H1 (cell line): Measurements from ENCODE around the gene TSGA10IP. TPM values are rescaled to one million over a fixed set of nuclear protein-coding genes. Genes with fewer than 3 reads are reported as not detected.

Experiments
- CTCF ChIA-PET: fragments of 300-600 bp; sonication (Branson Sonifier 250); formaldehyde crosslinking; loops from one replicate; lab custom pipeline; 2021; ENCODE audit not compliant: partially characterized antibody; lab: Charles Lee
- POLR2A ChIA-PET: fragments of 300-600 bp; sonication (Branson Sonifier 250); formaldehyde crosslinking; loops from one replicate; lab custom pipeline; 2021; ENCODE audit warnings: inconsistent platforms; ENCODE audit not compliant: partially characterized antibody; lab: Charles Lee
- DNase-seq, 2 experiments: peaks; one replicate each; pipeline versions ENCODE4 v3.0.0 to v3.0.0-alpha.2; 2010 to 2022; ENCODE audit warnings: low spot score in 2 of 2, low read depth in 1 of 2, mixed read lengths in 1 of 2
- FAIRE-seq: peaks from 2 replicates; lab custom pipeline; 2011; peaks lifted over from hg19 to GRCh38; lab: Jason Lieb, UNC
- H2AFZ ChIP-seq: 2 replicates; pipeline ENCODE4 v1.8.1; 2012; ENCODE audit warnings: low read length, inconsistent platforms
- H2AK5ac ChIP-seq: 2 replicates; pipeline ENCODE4 v1.6.1; 2013; ENCODE audit warnings: low read depth, low read length
- H2BK120ac ChIP-seq: replicated peaks from 2 replicates; pipeline ENCODE3; 2013; ENCODE audit warnings: low read depth, low read length, inconsistent platforms
- H2BK12ac ChIP-seq: 2 replicates; pipeline ENCODE4 v1.6.1; 2013; ENCODE audit warnings: low read depth, low read length
- H2BK15ac ChIP-seq: 2 replicates; pipeline ENCODE4 v1.6.1; 2013; ENCODE audit warnings: low read length
- H2BK20ac ChIP-seq: 2 replicates; pipeline ENCODE4 v1.6.1; 2013; ENCODE audit warnings: low read length
- H2BK5ac ChIP-seq: 2 replicates; pipeline ENCODE4 v1.6.1; 2013; ENCODE audit warnings: low read depth, low read length
- H3K14ac ChIP-seq: 2 replicates; pipeline ENCODE4 v1.6.1; 2013; ENCODE audit warnings: inconsistent platforms; ENCODE audit not compliant: insufficient read length
- H3K18ac ChIP-seq: 2 replicates; pipeline ENCODE4 v1.6.1; 2013; ENCODE audit warnings: low read length; ENCODE audit errors: extremely low read depth
- H3K23ac ChIP-seq: 2 replicates; pipeline ENCODE4 v1.6.1; 2013; ENCODE audit warnings: inconsistent platforms; ENCODE audit not compliant: insufficient read length
- H3K23me2 ChIP-seq: 2 replicates; pipeline ENCODE4 v1.6.1; 2013; ENCODE audit warnings: low read depth, low read length
- H3K27ac ChIP-seq: 2 replicates; pipeline ENCODE4 v1.6.1; 2011; ENCODE audit warnings: low read depth, low read length, inconsistent platforms
- H3K27me3 ChIP-seq, 4 experiments: replicated peaks in 1 of 4; 1 replicate in 1 of 4; 2 replicates in 3 of 4; pipeline versions ENCODE4 v1.6.1 to v1.8.1; 2011 to 2013; ENCODE audit warnings: low read length in 3 of 4, mild to moderate bottlenecking in 3 of 4, inconsistent platforms in 2 of 4, mixed read lengths in 2 of 4, moderate library complexity in 1 of 4; ENCODE audit not compliant: control insufficient read depth in 3 of 4, insufficient read depth in 3 of 4; ENCODE audit errors: extremely low read depth in 1 of 4
- H3K36me3 ChIP-seq, 4 experiments: 2 replicates each; pipeline versions ENCODE4 v1.6.1 to v1.8.1; 2011 to 2013; ENCODE audit warnings: mild to moderate bottlenecking in 4 of 4, low read length in 3 of 4, moderate library complexity in 2 of 4, control low read depth in 1 of 4, inconsistent platforms in 1 of 4; ENCODE audit not compliant: insufficient read depth in 4 of 4, control insufficient read depth in 2 of 4
- H3K4ac ChIP-seq: replicated peaks from 2 replicates; pipeline ENCODE3; 2013; ENCODE audit warnings: low read length, low read depth, mixed read lengths, inconsistent platforms; ENCODE audit not compliant: insufficient read length
- H3K4me1 ChIP-seq, 4 experiments: replicated peaks in 1 of 4; 1 replicate in 1 of 4; 2 replicates in 3 of 4; pipeline versions ENCODE4 v1.6.1 to v1.8.1; 2011 to 2013; ENCODE audit warnings: low read length in 3 of 4, inconsistent platforms in 2 of 4, mixed read lengths in 1 of 4; ENCODE audit not compliant: insufficient read depth in 4 of 4, control insufficient read depth in 3 of 4
- H3K4me2 ChIP-seq, 2 experiments: 2 replicates each; pipeline versions ENCODE4 v1.6.1 to v1.8.1; 2011 to 2013; ENCODE audit warnings: low read depth in 2 of 2, low read length in 2 of 2, control low read depth in 1 of 2, inconsistent platforms in 1 of 2, mild to moderate bottlenecking in 1 of 2; ENCODE audit not compliant: insufficient read depth in 1 of 2
- H3K4me3 ChIP-seq, 4 experiments: fragments of 200-600, 300-600 bp in 1 of 4; sonication (generic), shearing (Covaris generic), sonication (Bioruptor Twin) in 1 of 4; 2 replicates each; pipeline versions ENCODE4 v1.5.1 to v1.8.1; 2011 to 2016; ENCODE audit warnings: low read length in 4 of 4, low read depth in 3 of 4, control low read depth in 2 of 4, inconsistent platforms in 2 of 4, mild to moderate bottlenecking in 2 of 4, mixed read lengths in 1 of 4, moderate library complexity in 1 of 4; ENCODE audit not compliant: insufficient read depth in 2 of 4; ENCODE audit errors: extremely low read depth in 1 of 4
- H3K56ac ChIP-seq: replicated peaks from 2 replicates; pipeline ENCODE3; 2013; ENCODE audit warnings: low read depth, mild to moderate bottlenecking, mixed read lengths, low read length, inconsistent platforms; ENCODE audit not compliant: insufficient read length
- H3K79me1 ChIP-seq: 2 replicates; pipeline ENCODE4 v1.6.1; 2013; ENCODE audit warnings: low read depth, low read length, control low read depth
- H3K79me2 ChIP-seq, 2 experiments: 2 replicates each; pipeline versions ENCODE4 v1.6.1 to v1.8.1; 2012 to 2013; ENCODE audit warnings: low read length in 2 of 2, mild to moderate bottlenecking in 2 of 2, inconsistent platforms in 1 of 2; ENCODE audit not compliant: insufficient read depth in 2 of 2, control insufficient read depth in 1 of 2
- H3K9ac ChIP-seq, 4 experiments: replicated peaks in 1 of 4; 1 replicate in 1 of 4; 2 replicates in 3 of 4; pipeline versions ENCODE4 v1.6.1 to v1.8.1; 2011 to 2013; ENCODE audit warnings: low read depth in 3 of 4, low read length in 3 of 4, control low read depth in 2 of 4, mild to moderate bottlenecking in 2 of 4, moderate library complexity in 2 of 4, inconsistent platforms in 1 of 4; ENCODE audit errors: extremely low read depth in 1 of 4
- H3K9me3 ChIP-seq, 2 experiments: 2 replicates each; pipeline versions ENCODE4 v1.6.1 to v1.8.1; 2012 to 2013; ENCODE audit warnings: mild to moderate bottlenecking in 2 of 2, moderate library complexity in 2 of 2, control low read depth in 1 of 2, inconsistent platforms in 1 of 2, low read depth in 1 of 2, low read length in 1 of 2, mixed read lengths in 1 of 2; ENCODE audit not compliant: insufficient read depth in 2 of 2
- H4K20me1 ChIP-seq, 2 experiments: replicated peaks in 1 of 2; 2 replicates each; pipeline versions ENCODE3 to v1.8.1; 2011 to 2013; ENCODE audit warnings: inconsistent platforms in 2 of 2, low read length in 2 of 2, mild to moderate bottlenecking in 1 of 2; ENCODE audit not compliant: insufficient read depth in 2 of 2, control insufficient read depth in 1 of 2
- H4K5ac ChIP-seq: 2 replicates; pipeline ENCODE4 v1.6.1; 2013; ENCODE audit warnings: low read length, low read depth, mixed read lengths, inconsistent platforms; ENCODE audit not compliant: insufficient read length
- H4K8ac ChIP-seq: 2 replicates; pipeline ENCODE4 v1.8.0; 2013; ENCODE audit warnings: mild to moderate bottlenecking, moderate library complexity, low read length, inconsistent platforms; ENCODE audit not compliant: insufficient read depth; ENCODE audit errors: extremely low read depth
- H4K91ac ChIP-seq: replicated peaks from 2 replicates; pipeline ENCODE3; 2013; ENCODE audit warnings: low read length, mixed read lengths, inconsistent platforms; ENCODE audit not compliant: insufficient read length
- CREB1 ChIP-seq: IDR thresholded peaks from 2 replicates; pipeline ENCODE4 v1.6.1; 2012; ENCODE audit warnings: inconsistent platforms
- CTBP2 ChIP-seq: IDR thresholded peaks from 2 replicates; pipeline ENCODE4 v1.7.0; 2011; ENCODE audit warnings: borderline replicate concordance, mild to moderate bottlenecking, moderate library complexity, mixed read lengths, low read length; ENCODE audit not compliant: insufficient read depth, insufficient read length
- EZH2 ChIP-seq: fragments of 200-600 bp; sonication (generic); IDR thresholded peaks from 2 replicates; pipeline ENCODE4 v1.7.1; 2012; ENCODE audit warnings: low read depth, mild to moderate bottlenecking, moderate library complexity, low read length, inconsistent platforms; ENCODE audit not compliant: severe bottlenecking
- FOSL1 ChIP-seq: IDR thresholded peaks from 2 replicates; pipeline ENCODE4 v1.6.1; 2011; ENCODE audit warnings: mild to moderate bottlenecking, low read depth, low read length, moderate library complexity; ENCODE audit not compliant: insufficient read depth
- JUND ChIP-seq: IDR thresholded peaks from 2 replicates; pipeline ENCODE4 v1.6.1; 2011; ENCODE audit warnings: mild to moderate bottlenecking, improper control_type of control experiment, low read length
- KDM1A ChIP-seq: fragments of 200-600, 300-600 bp; sonication (generic); IDR thresholded peaks from 2 replicates; pipeline ENCODE4 v1.7.1; 2016; ENCODE audit warnings: mild to moderate bottlenecking, low read length, borderline replicate concordance
- NRF1 ChIP-seq: IDR thresholded peaks from 2 replicates; pipeline ENCODE4 v1.6.1; 2011; ENCODE audit warnings: mild to moderate bottlenecking, low read depth, low read length, improper control_type of control experiment
- RBBP5 ChIP-seq: IDR thresholded peaks from 2 replicates; pipeline ENCODE4 v1.7.1; 2012; ENCODE audit warnings: low read depth, mild to moderate bottlenecking, inconsistent platforms, low read length, moderate library complexity, borderline replicate concordance
- SAP30 ChIP-seq: fragments of 300-600 bp; sonication (generic); IDR thresholded peaks from 2 replicates; pipeline ENCODE4 v1.7.1; 2012; ENCODE audit warnings: low read length, moderate library complexity, mild to moderate bottlenecking, inconsistent platforms; ENCODE audit not compliant: insufficient read depth, insufficient replicate concordance
- SUZ12 ChIP-seq: fragments of 200-600 bp; sonication (generic); IDR thresholded peaks from 2 replicates; pipeline ENCODE4 v1.6.1; 2012; ENCODE audit warnings: mild to moderate bottlenecking, inconsistent platforms, low read length, moderate library complexity, mixed read lengths
- TEAD4 ChIP-seq: IDR thresholded peaks from 2 replicates; pipeline ENCODE4 v1.6.1; 2012; ENCODE audit warnings: low read depth, low read length, inconsistent platforms, mixed read lengths
- WGBS, 2 experiments: shearing (Covaris generic) in 1 of 2; methylation state at CpG; one replicate each; pipeline versions ENCODE4 v1.1.6 to v1.1.7; 2013 to 2015; ENCODE audit warnings: low lambda C conversion rate in 2 of 2, mixed read lengths in 2 of 2, inconsistent platforms in 1 of 2, low coverage in 1 of 2, missing lambda C conversion rate in 1 of 2; ENCODE audit not compliant: insufficient replicate concordance in 2 of 2, insufficient coverage in 1 of 2, insufficient read length in 1 of 2; ENCODE audit errors: extremely low coverage in 1 of 2, missing lambda C conversion rate in 1 of 2; 5-methylcytosine and 5-hydroxymethylcytosine counted together
- polyA plus RNA-seq, 7 experiments: library from polyadenylated mRNA; depleted of rRNA in 3 of 7; stranded (reverse) in 5 of 7; unstranded in 2 of 7; fragments of >200 nt in 5 of 7; fragments of 200-250 nt in 2 of 7; gene quantifications; 1 replicate in 5 of 7; 2 replicates in 1 of 7; 4 replicates in 1 of 7; pipeline versions ENCODE4 v1.2.1 to v1.2.3, GENCODE V29; 2011 to 2013; ENCODE audit warnings: missing spikeins in 2 of 7, mixed read lengths in 2 of 7
- total RNA-seq: library from RNA; stranded (reverse); fragmentation: NEBNext Ultra II Directional; extraction: Animal tissue kit (Norgen Biotek cat#: 25700); gene quantifications from 2 replicates; pipeline ENCODE4 v1.2.1, GENCODE V29; 2021
- TF ChIP-seq, protein P1 (sequence below): IDR thresholded peaks from 2 replicates; pipeline ENCODE4 v1.6.1; 2011; ENCODE audit warnings: low read depth, mild to moderate bottlenecking, low read length; ENCODE audit not compliant: insufficient read depth

The TSGA10IP gene
- total and polyA plus RNA-seq, 2 of the 8 experiments (the other 6 are each of a cell fraction or from before 2014, with no cell fraction given) = 1.9 to 6.0 TPM

DNA sequence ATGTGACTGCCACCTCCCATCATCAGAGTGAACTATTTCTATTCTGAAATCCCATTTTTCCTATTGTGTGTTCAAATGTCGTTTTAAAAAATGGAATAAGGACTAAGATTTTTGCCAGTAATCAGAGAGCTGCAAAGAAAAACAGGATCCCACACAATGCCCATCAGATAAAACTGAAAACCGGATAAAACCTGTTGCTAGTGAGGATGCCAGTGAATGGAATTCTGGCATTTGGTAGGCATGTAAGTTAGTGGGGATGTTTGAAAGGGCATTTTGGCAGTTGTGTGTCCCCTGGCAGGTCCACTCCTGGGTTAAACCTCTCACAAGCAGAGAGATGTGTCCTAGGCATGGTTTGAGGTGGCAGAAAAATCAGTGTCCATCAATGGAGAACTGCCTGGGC, 19.9 kb upstream of the TSGA10IP start:
- H2AFZ ChIP-seq = no peak overlapping the region
- no peak overlapping the region for H2BK20ac ChIP-seq
- H2BK120ac ChIP-seq = no peak overlapping the region
- CTCF ChIA-PET = interaction anchor here (0.6 to 1.3 kb wide), 5 partner anchors 24 to 98 kb away, joined by 3 read pairs; partner anchors contain the start of gene CCDC85B
- H3K56ac ChIP-seq = no peak overlapping the region
- H3K18ac ChIP-seq = no peak overlapping the region
- no peak overlapping the region for H2AK5ac ChIP-seq
- no peak overlapping the region for H3K9ac ChIP-seq
- no peak for TF ChIP-seq TEAD4
- no peak for TF ChIP-seq SUZ12
- no peak for TF ChIP-seq FOSL1
- TF ChIP-seq, protein P1, sequence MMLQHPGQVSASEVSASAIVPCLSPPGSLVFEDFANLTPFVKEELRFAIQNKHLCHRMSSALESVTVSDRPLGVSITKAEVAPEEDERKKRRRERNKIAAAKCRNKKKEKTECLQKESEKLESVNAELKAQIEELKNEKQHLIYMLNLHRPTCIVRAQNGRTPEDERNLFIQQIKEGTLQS = no peak
- no peak for TF ChIP-seq EZH2
- TF ChIP-seq KDM1A = no peak
- no peak for TF ChIP-seq JUND
- TF ChIP-seq NRF1 = no peak
- TF ChIP-seq RBBP5 = no peak
- TF ChIP-seq CTBP2 = no peak
- TF ChIP-seq SAP30 = no peak
- TF ChIP-seq CREB1 = no peak
- no peak overlapping the region for H2BK12ac ChIP-seq
- no peak overlapping the region for H2BK5ac ChIP-seq
- WGBS, 2 experiments = 80% methylated on average over 2 of the region's 2 CpGs; no CpG with 5 or more reads in 1 of the 2 experiments
- POLR2A ChIA-PET = interaction anchor here (1.2 to 1.8 kb wide), 3 partner anchors 15 to 68 kb away, joined by 3 to 5 read pairs (median 3); no protein-coding TSS in a partner anchor
- no peak overlapping the region for H3K23ac ChIP-seq
- DNase-seq (no peak), FAIRE-seq (no peak)
- no peak overlapping the region for H2BK15ac ChIP-seq
- H4K8ac ChIP-seq = no peak overlapping the region
- no peaks in the 10 kb centered on the region for H3K9me3 ChIP-seq
- peaks cover 2 to 8% (median 3%) of the 10 kb centered on the region in 4 experiments; a peak in 5 of 7 replicates for H3K4me1 ChIP-seq
- no peak overlapping the region for H3K27ac ChIP-seq
- peaks cover 0 to 8% (median 5%) of the 10 kb centered on the region in 4 experiments; a peak in 4 of 8 replicates for H3K36me3 ChIP-seq
- no peaks in the 10 kb centered on the region for H3K79me2 ChIP-seq
- no peak overlapping the region for H4K5ac ChIP-seq
- peaks cover 2% of the 10 kb centered on the region; the same call in 1 of the 2 replicates for H3K23me2 ChIP-seq
- 0 out of 2 replicates have a peak, but pooled peaks cover under 1% of the 10 kb centered on the region for H3K79me1 ChIP-seq
- H4K20me1 ChIP-seq = no peaks in the 10 kb centered on the region
- no peak overlapping the region for H3K14ac ChIP-seq
- H3K4me2 ChIP-seq = no peak overlapping the region
- no peaks in the 10 kb centered on the region for H3K27me3 ChIP-seq
- no peak overlapping the region for H3K4me3 ChIP-seq
- no peak overlapping the region for H3K4ac ChIP-seq
- H4K91ac ChIP-seq = no peak overlapping the region
